AG04450 (cell line): ENCODE data around the gene ETFRF1. TPM values are rescaled to one million over a fixed set of nuclear protein-coding genes. Genes with fewer than 3 reads are reported as not detected.

Experiments
- CTCF ChIA-PET: fragments of 300-600, 350-600 bp; formaldehyde crosslinking; extraction: SDS; loops from one replicate; lab custom pipeline; 2022; ENCODE audit warnings: antibody characterized with exemption, inconsistent platforms; lab: Charles Lee
- POLR2A ChIA-PET: fragments of 350-600 bp; formaldehyde crosslinking; extraction: SDS; loops from one replicate; lab custom pipeline; 2021; ENCODE audit warnings: antibody characterized with exemption, inconsistent platforms; lab: Yijun Ruan, JAX
- DNase-seq: peaks from one replicate; pipeline ENCODE4 v3.0.0-alpha.2; 2011; ENCODE audit warnings: low read depth, low spot score
- H3K27ac ChIP-seq: one replicate; pipeline ENCODE4 v1.5.1; 2012; ENCODE audit warnings: low read depth, low read length, control low read depth
- H3K27me3 ChIP-seq: one replicate; pipeline ENCODE4 v1.6.0; 2012; ENCODE audit warnings: low read length; ENCODE audit not compliant: control insufficient read depth, insufficient read depth
- H3K4me3 ChIP-seq: 2 replicates; pipeline ENCODE4 v1.5.1; 2011; ENCODE audit warnings: mild to moderate bottlenecking, low read depth, low read length, control low read depth
- H3K9me3 ChIP-seq: 2 replicates; pipeline ENCODE4 v1.5.1; 2012; ENCODE audit warnings: low read length; ENCODE audit not compliant: control insufficient read depth, insufficient read depth
- CTCF ChIP-seq: IDR thresholded peaks from 2 replicates; pipeline ENCODE4 v1.5.1; 2011; ENCODE audit warnings: low read depth, low read length, control low read depth, inconsistent platforms
- polyA plus RNA-seq: library from polyadenylated mRNA; depleted of rRNA; stranded (reverse); fragments of >200 nt; gene quantifications from 2 replicates; pipeline ENCODE4 v1.2.3, GENCODE V29; 2011

The ETFRF1 gene
- polyA plus RNA-seq, 1 experiment: 26.6 TPM

- no peak for DNase-seq
- no peak overlapping the region for H3K27ac ChIP-seq
Measured at GRCh38 chr12:25236626-25237025, 41.6 kb downstream of the ETFRF1 start.

GRCh38 chr12:25241167-25242020 lies 46.4 kb downstream of the ETFRF1 start:
- H3K27ac ChIP-seq: no peak overlapping the region

More at GRCh38 chr12:25236626-25237025, 41.6 kb downstream of the ETFRF1 start:
- no peaks in the 10 kb centered on the region for H3K27me3 ChIP-seq
- no peaks in the 10 kb centered on the region for H3K9me3 ChIP-seq
- no peak for TF ChIP-seq CTCF
- no peak overlapping the region for H3K4me3 ChIP-seq
- ChIA-PET POLR2A (interaction anchor here (1.2 kb wide), 1 partner anchor 14 kb away, joined by 3 read pairs; the partner anchor contains the start of gene KRAS), CTCF (interaction anchor here (1.6 kb wide), 1 partner anchor 861 kb away, joined by 4 read pairs; no protein-coding TSS in a partner anchor)

GRCh38 chr12:25242981-25243679 lies 48.1 kb downstream of the ETFRF1 start:
- POLR2A ChIA-PET: no interaction called here
- Histone ChIP-seq H3K4me3 (no peak overlapping the region), H3K9me3 (no peaks in the 10 kb centered on the region; the same call in 1 of the 2 replicates), H3K27ac (no peak overlapping the region), H3K27me3 (no peaks in the 10 kb centered on the region)
- no peak for DNase-seq
- CTCF ChIA-PET: interaction anchor here (0.6 kb wide), 1 partner anchor 113 kb away, joined by 3 read pairs; no protein-coding TSS in a partner anchor
- no peak for TF ChIP-seq CTCF

More at GRCh38 chr12:25241167-25242020, 46.4 kb downstream of the ETFRF1 start:
- H3K4me3 ChIP-seq: no peak overlapping the region
- no peaks in the 10 kb centered on the region for H3K9me3 ChIP-seq
- POLR2A ChIA-PET: interaction anchor here (0.8 to 1.1 kb wide), 3 partner anchors 9 to 144 kb away, joined by 3 to 4 read pairs (median 3); partner anchors contain the start of genes DNAI7, ETFRF1 and KRAS
- H3K27me3 ChIP-seq: no peaks in the 10 kb centered on the region
- peak; percentile 68 for TF ChIP-seq CTCF
- no peak for DNase-seq
- CTCF ChIA-PET: interaction anchor here (0.6 to 2.4 kb wide), 36 partner anchors 9 to 450 kb away, joined by 3 to 20 read pairs (median 4); partner anchors contain the start of genes DNAI7, ETFRF1 and KRAS

- POLR2A ChIA-PET: no interaction called here
- Histone ChIP-seq H3K27ac (no peak overlapping the region), H3K9me3 (no peaks in the 10 kb centered on the region; the same call in 1 of the 2 replicates), H3K4me3 (no peak overlapping the region), H3K27me3 (no peaks in the 10 kb centered on the region)
- DNase-seq: no peak
- no peak for TF ChIP-seq CTCF
- CTCF ChIA-PET: no interaction called here
Measured at GRCh38 chr12:25243680-25243990, 48.6 kb downstream of the ETFRF1 start.
